Suppressor macrophage treated with lipopolysaccharide for 4 hours (primary cell): Measurements from ENCODE around the gene EFR3B.
"Not testable (repeated sequence)": the region's sequence is repeated elsewhere in the genome, so short reads cannot be mapped to it uniquely, and the experiment has no call there.

ENCODE experiments used
- DNase-seq: peaks from one replicate; pipeline ENCODE4 v3.0.0-alpha.2; 2020

The EFR3B gene

GRCh38 chr2:25074826-25075225 is 33.0 kb downstream of the EFR3B start:
- DNase-seq, result no peak

DNA sequence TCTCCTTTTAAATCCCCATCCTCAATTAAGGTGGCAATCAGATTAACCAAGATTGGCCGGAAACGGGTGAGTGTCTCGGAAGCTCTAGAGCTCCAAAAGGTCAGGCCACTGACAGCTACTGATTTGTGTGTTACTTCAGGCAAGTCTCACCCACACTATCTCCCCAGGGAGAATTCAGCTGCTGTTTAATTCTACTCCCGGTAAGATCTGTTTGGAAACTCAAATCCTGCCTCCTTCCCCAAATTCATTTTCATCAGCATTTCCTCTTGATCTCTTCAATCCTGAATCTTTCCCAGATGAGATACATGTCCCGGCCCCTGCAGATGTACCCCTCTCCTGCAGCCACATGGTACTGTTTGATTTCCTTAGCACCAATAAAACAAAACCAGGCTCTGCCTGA is 34.9 kb downstream of the EFR3B start:
- no peak for DNase-seq

GRCh38 chr2:25077789-25078169 is 35.9 kb downstream of the EFR3B start:
- no peak for DNase-seq

- DNase-seq, result no peak
Observed at GRCh38 chr2:25078170-25079049, 36.5 kb downstream of the EFR3B start.

DNA sequence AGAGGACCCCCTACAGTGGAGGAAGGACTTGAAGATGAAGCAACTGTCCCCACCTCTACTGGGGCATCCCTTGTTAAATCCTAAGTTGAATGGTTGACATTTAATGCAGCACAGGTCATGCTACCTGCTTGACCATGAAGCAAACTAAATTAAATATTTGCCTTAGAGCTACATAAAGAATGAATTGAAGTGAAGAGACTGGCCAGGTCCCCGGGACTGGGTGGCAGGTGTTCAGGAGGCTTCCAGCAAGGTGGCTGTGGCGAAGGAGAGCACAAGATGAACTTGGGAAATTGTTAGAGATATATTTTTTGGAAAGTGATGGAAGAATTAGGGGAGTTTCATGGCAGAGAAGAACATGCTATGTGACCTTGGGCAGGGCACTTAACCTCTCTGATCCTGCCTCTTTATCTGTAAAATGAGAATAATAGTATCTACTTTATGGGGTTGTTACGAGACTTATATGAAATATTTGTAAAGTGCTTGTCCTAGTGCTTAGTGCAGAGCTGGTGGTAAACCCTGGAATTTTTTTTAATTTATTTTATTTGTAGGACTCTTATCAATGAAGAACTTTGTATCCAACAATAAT is 37.3 kb downstream of the EFR3B start:
- no peak for DNase-seq

- DNase-seq, result no peak
Observed at GRCh38 chr2:25081237-25081790, 39.4 kb downstream of the EFR3B start.

DNA sequence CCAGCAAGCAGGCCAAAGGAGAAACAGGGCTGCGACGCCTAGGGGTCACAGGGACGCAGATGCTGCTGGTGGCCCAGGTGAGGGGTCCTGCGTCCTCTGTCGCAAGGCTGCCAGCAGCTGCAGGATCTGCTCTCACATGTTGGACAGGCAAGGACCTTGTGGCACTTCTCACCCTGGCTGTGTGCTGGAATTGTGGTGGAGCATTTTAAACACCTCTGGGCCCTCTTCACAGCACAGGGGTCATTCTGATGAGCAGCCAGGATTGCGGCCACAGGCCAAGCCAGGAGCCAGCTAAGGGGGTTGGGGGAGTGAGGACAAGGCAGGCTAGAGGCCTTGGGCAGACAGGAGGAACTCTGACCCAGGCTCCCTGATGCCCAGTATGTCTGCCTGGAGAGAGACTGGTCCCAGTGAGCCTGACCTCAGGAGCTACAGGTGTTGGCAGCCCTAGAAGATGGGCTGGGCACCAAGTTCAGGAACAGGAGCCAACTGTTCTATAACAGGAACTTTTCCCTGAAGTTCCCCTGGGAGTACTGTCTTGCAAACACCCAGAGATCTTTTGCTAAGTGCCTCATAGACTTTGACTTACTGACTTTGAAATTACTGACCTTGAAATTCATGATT is 40.2 kb downstream of the EFR3B start:
- DNase-seq, result no peak

- no peak for DNase-seq
Observed at GRCh38 chr2:25085761-25086560, 44.1 kb downstream of the EFR3B start.

DNA sequence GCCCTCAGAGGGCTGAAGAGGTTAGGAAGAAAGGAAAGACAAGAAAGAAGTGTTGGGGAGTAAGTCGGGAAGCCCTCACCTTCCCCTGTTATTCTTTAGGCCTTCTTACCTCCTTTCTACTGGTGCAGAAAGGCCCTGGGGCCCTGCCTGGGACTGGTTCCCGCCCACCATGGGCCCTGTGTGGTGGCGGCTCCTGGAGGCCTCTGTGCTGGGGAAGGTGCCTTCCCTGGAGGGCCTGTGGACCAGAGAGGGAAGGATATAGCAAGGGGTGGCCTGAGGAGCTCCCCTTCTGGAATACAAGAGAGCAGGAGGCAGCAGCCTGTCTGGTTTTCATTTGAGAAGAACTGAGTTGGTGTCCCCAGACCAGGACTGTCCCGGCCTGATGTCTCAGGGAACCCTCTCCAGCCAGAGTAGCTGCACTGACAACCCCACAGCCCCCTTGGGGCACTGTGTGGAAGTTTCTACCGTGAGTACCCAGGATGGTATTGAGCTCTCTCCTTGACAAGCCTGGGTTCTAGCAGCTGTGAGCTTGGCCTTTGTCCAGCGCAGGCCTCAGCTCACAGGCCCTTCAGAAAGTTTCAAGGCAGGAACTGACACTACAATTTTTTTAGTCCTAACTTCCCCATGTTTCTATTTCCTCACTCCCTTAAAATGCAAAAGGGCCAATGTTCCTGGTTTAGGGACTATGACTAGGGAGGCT is 47.1 kb downstream of the EFR3B start:
- peak; percentile 15 for DNase-seq

- no peak for DNase-seq
Observed at GRCh38 chr2:25089605-25090315, 47.9 kb downstream of the EFR3B start.

DNA sequence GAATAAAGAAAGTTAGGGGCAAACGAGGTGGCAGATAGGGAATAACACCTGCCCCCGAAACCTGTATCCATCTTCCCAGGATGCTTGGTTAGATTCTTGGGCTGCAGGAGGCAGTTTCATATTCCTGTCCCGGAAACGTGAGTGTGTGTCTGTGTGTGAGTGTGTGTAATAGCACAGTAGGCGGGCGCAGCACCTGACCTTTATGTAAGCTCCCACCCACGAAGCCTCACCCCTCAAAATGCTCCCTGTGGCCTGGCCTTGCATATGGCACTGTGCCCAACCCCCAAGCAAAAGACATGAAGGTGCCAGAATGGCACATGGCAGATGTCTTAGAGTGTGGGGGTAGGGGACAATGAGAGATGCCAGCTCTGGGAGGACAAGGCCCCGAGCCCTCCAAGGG is 48.9 kb downstream of the EFR3B start:
- no peak for DNase-seq

DNA sequence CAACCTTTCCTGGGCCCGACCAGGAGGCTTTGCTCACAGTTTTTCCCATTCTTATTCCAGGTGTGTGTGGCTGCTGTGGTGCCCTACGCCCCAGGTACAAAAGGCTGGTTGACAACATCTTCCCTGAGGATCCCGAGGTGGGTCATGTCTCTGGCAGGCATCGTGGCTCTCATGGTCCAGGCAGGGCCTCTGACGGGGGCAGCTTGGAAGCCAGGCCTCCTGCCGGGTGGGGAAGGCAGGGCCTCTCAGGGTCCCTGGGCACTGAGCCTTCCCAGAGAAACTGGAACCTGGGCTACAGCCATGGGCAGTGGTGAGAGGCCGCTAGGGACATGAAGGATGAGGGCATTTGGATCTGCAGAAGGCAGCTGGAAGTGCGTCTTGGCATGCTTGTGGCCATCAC is 49.4 kb downstream of the EFR3B start:
- DNase-seq, result no peak

DNA sequence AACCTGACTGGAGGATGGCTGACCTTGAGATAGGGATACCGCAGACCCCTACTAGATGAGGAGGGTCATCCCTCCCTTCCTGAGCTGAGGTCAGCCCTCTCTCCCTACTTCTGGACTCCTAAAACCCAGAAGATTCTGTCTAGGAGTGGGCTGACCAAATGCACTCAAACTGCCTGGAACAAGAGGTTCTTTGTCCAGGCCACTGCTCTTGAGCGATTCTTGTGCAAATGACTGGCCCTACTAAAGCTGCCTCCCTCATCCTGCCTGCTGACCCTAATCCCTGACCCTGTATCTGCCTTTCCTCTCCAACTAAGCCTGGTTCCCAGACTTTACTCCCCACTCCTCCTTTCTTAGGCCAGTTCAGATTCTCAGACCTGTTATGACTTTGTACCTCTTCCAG is 56.2 kb downstream of the EFR3B start:
- no peak for DNase-seq

DNA sequence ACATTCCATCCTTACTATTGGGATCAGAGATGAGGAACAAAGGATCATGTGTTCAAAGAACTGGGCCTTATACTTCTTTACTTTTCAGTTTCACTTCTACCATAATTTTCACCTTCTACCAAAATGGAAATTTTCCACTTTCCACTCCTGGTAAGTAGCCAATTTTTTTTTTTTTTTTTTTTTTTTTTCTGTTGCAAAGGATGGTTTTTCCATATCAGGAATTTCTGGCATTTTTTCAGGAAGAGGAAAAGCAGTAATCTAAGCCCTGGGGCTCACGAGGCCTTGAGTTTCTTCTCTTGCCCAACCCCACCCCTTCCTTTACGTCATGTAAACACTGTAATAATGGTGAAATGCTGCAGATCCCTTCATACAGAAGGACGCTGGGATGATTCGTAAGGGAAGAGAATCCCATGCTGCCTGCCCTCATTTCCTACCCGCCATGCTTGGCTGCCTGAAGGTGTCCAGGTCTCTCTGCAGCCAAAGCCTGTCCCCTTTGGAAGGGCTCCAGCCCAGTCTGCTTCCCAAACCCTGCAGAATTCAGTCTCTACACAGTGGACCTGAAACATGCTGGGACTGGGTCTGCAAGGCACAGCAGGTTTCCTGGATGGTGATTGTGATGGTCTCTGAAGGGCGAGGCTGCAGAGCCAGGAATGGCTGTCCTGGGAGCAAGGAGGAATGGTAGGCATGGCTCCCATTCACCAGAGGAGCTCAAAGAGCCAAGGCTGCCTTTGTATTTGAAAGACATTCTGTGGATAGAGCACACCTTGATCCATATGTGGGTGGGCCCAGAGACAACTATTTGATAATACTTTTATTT is 57.0 kb downstream of the EFR3B start:
- DNase-seq, result peak; percentile 72

DNA sequence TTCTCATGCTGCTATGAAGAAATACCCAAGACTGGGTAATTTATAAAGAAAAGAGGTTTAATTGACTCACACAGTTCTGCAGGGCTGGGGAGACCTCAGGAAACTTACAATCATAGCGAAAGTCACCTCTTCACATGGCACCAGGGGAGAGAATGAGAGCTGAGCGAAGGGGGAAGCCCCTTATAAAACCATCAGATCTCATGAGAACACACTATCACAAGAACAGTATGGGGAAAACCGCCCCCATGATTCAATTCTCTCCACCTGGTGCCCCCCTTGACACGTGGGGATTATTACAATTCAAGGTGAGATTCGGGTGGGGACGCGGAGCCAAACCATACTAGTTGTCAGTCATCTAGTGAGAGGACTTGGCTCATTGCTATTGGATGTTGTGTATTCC is 60.5 kb downstream of the EFR3B start:
- DNase-seq, result not testable (repeated sequence)

DNA sequence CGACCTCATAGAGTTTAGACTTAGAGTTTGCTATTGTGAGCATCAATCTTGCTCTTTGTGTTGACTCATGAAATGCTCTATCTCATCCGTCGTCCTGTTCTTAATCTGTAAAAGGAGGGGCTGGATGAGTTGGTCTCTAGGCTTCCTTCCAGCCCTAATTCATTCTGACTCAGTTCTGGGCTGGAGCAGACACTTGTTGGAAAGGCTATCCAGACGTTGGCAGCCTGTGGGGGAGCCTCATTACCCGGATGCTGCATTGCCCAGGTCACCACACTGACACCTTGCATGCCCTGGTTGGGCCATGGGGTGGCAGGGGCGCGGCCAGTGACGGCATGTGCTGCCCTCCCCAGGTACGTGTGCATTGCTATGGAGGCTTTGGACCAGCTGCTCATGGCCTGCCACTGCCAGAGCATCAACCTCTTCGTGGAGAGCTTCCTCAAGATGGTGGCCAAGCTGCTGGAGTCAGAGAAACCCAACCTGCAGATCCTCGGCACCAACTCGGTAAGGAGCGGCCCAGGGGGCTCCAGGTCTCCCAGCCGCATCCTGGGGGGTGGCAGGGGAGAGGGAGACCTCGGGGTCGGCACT is 61.5 kb downstream of the EFR3B start:
- no peak for DNase-seq

- DNase-seq, result no peak
Observed at GRCh38 chr2:25104736-25105135, 62.9 kb downstream of the EFR3B start.

DNA sequence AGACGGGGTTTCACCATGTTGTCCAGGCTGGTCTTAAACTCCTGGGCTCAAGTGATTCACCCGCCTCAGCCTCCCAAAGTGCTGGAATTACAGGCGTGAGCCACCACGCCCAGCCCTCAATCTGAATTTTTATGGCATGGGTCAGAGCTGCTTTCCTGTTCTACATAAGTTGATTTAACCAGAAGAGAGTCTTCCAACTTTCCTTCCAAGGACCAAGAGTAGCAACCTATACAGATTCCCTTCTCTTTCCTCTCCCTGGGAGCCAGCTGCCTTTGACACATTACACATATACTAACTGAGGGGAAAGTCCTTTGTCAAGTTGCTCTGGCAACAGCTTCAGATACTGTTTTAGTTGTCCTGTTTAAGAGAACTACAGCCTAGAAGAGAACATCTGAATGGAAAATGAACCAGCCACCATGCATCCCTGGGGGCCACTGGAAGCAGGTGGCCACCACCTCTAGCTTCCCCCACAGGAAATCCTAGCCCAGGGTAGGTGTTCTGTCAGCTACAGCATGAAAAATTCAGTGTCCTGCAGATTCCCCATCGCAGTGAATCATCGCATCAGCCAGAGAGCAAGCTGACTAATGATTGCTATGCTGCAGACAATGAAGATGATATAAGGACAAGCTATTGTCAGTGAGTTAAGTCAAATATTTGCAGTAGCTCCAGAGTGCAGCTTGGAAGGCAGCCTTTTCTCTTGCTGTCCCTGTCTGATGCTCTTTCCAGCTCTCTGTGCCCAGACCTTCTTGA is 63.6 kb downstream of the EFR3B start:
- no peak for DNase-seq

DNA sequence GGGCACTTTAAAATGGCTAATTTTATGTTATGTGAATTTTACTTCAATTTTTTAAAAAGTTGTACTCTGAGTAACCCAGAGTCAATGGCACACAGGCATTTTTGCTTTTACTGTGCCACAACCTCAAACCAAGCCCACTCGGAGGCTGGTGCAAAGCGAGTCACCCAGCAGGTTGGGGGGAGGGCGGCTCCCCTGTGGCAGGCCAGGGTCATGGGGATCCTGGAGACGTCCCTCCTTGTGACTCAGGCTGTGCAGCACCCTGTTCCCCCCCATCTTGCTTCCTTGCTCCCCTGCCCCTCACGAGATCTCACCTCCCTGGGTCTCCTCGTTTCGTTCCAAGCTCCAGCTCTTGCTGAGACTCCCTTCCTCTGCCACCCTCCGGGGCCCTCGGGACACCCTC is 67.9 kb downstream of the EFR3B start:
- DNase-seq, result no peak

DNA sequence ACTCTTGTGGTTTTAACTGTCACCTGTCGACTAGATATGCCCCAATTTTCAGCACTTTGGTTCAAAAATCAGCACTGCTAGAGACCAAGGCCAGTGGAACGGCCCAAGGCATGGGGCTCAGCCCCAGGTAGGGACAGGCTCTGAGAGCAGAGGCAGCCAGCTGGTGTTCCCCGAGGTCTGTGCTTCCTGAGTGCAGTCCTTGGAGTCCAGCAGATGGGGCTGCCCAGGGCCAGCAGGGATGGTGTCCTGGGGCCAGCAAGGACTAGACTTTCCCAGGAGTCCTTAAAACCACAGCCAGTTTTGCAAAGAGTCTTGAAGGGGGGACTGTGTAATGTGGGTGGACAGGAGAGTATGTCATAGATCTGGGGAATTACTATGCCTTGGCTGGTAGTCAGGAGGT is 70.2 kb downstream of the EFR3B start:
- no peak for DNase-seq
